Parathyroid adenoma (tissue), 2 donors: ENCODE data around the gene CLMN.

Experiments used
- H2AFZ ChIP-seq: fragments of 300-600 bp; sonication (generic); one replicate; pipeline ENCODE4 v1.7.0; 2017; ENCODE audit warnings: antibody characterized with exemption, mild to moderate bottlenecking
- H3K27ac ChIP-seq: fragments of 300-600 bp; sonication (generic); one replicate; pipeline ENCODE4 v1.7.0; 2017
- H3K27me3 ChIP-seq: fragments of 300-600 bp; sonication (generic); one replicate; pipeline ENCODE4 v1.7.0; 2017; ENCODE audit warnings: low read length; ENCODE audit not compliant: control insufficient read depth, insufficient read depth
- H3K36me3 ChIP-seq: fragments of 300-600 bp; sonication (generic); one replicate; pipeline ENCODE4 v1.7.0; 2017; ENCODE audit warnings: low read length; ENCODE audit not compliant: control insufficient read depth, insufficient read depth
- H3K4me1 ChIP-seq: fragments of 300-600 bp; sonication (generic); one replicate; pipeline ENCODE4 v1.7.0; 2017; ENCODE audit warnings: control low read depth
- H3K4me2 ChIP-seq: fragments of 300-600 bp; sonication (generic); one replicate; pipeline ENCODE4 v1.7.0; 2017; ENCODE audit warnings: low read length
- H3K4me3 ChIP-seq: fragments of 300-600 bp; sonication (generic); one replicate; pipeline ENCODE4 v1.7.0; 2017; ENCODE audit warnings: low read depth, low read length
- H3K79me2 ChIP-seq: fragments of 300-600 bp; sonication (generic); one replicate; pipeline ENCODE4 v1.7.0; 2017; ENCODE audit warnings: control low read depth
- H3K9ac ChIP-seq: fragments of 300-600 bp; sonication (generic); one replicate; pipeline ENCODE4 v1.7.0; 2017; ENCODE audit warnings: mild to moderate bottlenecking
- H3K9me3 ChIP-seq: fragments of 300-600 bp; sonication (generic); one replicate; pipeline ENCODE4 v1.7.0; 2017; ENCODE audit warnings: low read length; ENCODE audit not compliant: control insufficient read depth
- CTCF ChIP-seq: fragments of 300-600 bp; sonication (generic); IDR thresholded peaks from one replicate; pipeline ENCODE4 v1.7.0; 2017; ENCODE audit warnings: antibody characterized with exemption, mild to moderate bottlenecking
- donor health status: primary hyperparathyroidism.

The CLMN gene

DNA sequence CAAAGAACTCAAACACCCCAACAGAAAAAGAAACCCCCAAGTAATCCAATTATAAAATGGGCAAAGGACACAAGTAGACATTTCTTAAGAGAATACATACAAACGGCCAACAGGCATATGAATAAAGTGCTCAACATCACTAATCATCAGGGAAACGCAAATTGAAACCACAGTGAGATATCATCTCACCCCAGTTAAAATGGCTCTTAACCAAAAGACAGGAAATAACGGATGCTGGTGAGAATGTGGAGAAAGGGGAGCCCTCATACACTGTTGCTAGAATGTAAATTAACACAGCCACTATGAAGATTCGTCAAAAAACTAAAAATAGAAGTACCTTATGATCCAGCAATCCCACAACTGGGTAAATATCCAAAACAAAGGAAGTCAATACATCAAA is 52.4 kb downstream of the CLMN start:
- Histone ChIP-seq H3K79me2 (no peaks in the 10 kb centered on the region), H3K4me2 (no peak overlapping the region), H3K36me3 (no peaks in the 10 kb centered on the region), H3K9ac (no peak overlapping the region), H3K27me3 (no peaks in the 10 kb centered on the region), H2AFZ (no peak overlapping the region), H3K9me3 (no peaks in the 10 kb centered on the region), H3K27ac (no peak overlapping the region), H3K4me3 (no peak overlapping the region), H3K4me1 (no peaks in the 10 kb centered on the region)
- TF ChIP-seq CTCF, result no peak

DNA sequence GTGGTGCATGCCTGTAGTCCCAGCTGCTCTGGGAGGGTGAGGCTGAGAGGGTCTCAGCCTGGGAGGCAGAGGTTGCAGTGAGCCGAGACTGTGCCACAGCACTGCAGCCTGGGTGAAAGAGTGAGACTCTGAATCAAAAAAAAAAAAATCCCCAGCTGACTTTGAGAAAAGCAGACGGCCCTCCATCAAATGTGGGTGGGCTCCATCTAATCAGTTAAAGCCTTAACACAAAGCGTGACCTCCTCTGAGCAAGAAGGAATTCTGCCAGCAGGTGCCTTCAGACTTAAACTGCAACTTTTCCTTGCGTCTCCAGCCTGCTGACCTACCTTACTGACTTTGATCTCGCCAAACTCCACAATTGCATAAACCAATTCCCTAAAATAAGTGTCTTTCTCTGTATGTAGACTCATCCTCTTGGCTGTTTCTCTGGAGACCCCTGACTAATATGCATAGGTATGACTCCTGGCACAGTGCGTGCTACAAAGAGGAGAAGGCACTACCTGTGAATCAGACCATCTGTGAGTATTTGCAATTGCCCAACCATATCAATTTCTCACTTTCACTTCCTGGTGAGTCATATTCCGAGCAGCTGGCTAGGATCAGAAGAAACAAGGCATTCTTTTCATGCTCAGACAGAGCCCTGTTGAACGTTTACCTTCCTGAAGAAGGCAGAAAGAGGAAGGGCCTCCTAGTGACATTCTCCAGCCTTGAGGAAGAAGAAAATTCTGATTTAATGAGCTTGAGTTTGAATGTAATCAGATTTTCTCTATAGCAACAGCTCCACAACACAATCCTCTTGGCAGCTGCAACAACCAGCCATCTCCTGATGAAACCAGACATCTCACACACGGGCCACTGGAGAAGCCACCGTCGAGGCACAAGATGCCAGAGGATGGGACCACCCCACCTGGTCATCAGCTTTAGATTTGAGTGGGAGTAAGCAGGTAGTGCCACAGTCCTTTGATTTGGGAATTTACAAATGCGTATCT is 54.3 kb downstream of the CLMN start:
- Histone ChIP-seq H3K9ac (no peak overlapping the region), H3K9me3 (no peaks in the 10 kb centered on the region), H3K4me2 (no peak overlapping the region), H2AFZ (no peak overlapping the region), H3K27me3 (no peaks in the 10 kb centered on the region), H3K4me1 (no peaks in the 10 kb centered on the region), H3K36me3 (no peaks in the 10 kb centered on the region), H3K4me3 (no peak overlapping the region), H3K27ac (no peak overlapping the region), H3K79me2 (no peaks in the 10 kb centered on the region)
- no peak for TF ChIP-seq CTCF

DNA sequence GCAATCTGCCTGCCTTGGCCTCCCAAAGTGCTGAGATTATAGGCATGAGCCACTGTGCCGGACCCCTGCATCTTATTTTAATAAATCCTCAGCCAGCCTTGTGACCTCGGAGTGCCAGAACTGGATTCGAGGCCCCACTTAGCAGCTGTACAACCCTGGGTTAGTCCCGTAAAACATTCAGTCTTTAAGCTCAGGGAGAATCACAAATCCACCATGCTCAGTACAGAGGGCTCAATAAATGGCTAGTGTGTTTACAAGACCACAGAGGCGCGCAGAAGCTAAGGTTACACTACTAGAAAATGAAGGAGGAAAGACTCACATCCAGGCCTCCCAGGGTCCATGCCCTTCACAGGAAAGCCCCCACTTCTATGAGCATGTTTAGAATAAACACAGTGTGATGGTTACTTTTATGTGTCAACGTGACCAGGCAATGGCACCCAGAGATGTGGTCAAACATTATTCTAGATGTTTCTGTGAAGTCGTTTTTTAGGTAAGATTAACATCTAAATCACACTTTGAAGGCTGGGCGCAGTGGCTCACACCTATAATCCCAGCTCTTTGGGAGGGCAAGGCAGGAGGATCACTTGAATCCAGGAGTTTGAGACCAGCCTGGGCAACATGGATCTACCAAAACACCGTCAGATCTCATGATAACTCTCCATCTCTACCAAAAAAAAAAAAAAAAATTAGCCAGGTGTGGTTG is 55.3 kb downstream of the CLMN start:
- Histone ChIP-seq H3K36me3 (no peaks in the 10 kb centered on the region), H2AFZ (no peak overlapping the region), H3K79me2 (no peaks in the 10 kb centered on the region), H3K4me3 (no peak overlapping the region), H3K9me3 (no peaks in the 10 kb centered on the region), H3K4me1 (no peaks in the 10 kb centered on the region), H3K4me2 (no peak overlapping the region), H3K9ac (no peak overlapping the region), H3K27me3 (no peaks in the 10 kb centered on the region), H3K27ac (no peak overlapping the region)
- TF ChIP-seq CTCF, result no peak

DNA sequence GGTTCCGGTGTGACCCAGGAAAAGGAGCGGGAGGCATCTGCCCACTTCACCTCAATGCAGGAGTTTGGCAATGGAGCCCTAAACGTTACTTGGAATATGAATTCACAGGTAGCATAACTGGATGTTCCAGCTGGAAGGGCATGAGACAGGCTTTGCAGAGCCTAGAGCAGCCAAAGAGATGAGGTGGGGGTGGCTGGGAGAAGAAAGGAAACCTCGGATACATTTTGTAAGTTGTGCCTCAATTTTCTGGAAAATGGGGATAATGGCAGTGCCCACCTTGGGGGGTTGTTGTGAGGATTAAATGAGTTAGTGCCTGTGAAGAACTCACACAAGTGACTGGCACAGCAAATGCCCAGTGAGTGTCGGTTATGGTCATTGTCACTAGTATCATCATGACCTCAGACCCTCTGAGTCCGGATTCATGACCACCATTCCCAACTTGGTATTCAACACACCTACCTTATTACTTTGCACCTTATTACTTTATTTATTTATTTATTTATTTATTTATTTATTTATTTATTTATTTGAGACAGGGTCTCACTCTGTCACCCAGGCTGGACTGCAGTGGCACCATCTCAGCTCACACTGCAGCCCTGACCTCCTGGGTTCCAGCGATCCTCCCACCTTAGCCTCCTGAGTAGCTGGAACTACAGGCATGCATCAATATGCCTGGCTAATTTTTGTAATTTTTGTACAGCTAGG is 56.0 kb downstream of the CLMN start:
- no peak overlapping the region for H3K27ac ChIP-seq
- H3K79me2 ChIP-seq, result no peaks in the 10 kb centered on the region
- TF ChIP-seq CTCF, result no peak
- H2AFZ ChIP-seq, result no peak overlapping the region
- H3K36me3 ChIP-seq, result no peaks in the 10 kb centered on the region
- H3K9me3 ChIP-seq, result no peaks in the 10 kb centered on the region
- no peak overlapping the region for H3K4me2 ChIP-seq
- H3K9ac ChIP-seq, result no peak overlapping the region
- H3K4me1 ChIP-seq, result no peaks in the 10 kb centered on the region
- H3K4me3 ChIP-seq, result no peak overlapping the region
- H3K27me3 ChIP-seq, result no peaks in the 10 kb centered on the region
